Mesothelial cell of epicardium (in vitro differentiated cells): ENCODE results near the gene SERPINH1. TPM values are rescaled to one million over a fixed set of nuclear protein-coding genes. Genes with fewer than 3 reads are reported as not detected.

ENCODE experiments used
- DNase-seq, 2 experiments: peaks; one replicate each; pipeline ENCODE4 v3.0.0; 2021; ENCODE audit warnings: low spot score in 2 of 2; ENCODE audit not compliant: unreplicated experiment in 2 of 2
- H3K27ac Mint-ChIP-seq: 2 replicates; pipeline ENCODE4 v1.8.0; 2021; ENCODE audit warnings: mixed read lengths
- H3K27me3 Mint-ChIP-seq: 2 replicates; pipeline ENCODE4 v1.8.0; 2021; ENCODE audit warnings: low read depth, mixed read lengths
- H3K36me3 Mint-ChIP-seq: 2 replicates; pipeline ENCODE4 v1.8.0; 2021; ENCODE audit warnings: mixed read lengths
- H3K4me1 Mint-ChIP-seq: 2 replicates; pipeline ENCODE4 v1.8.0; 2021; ENCODE audit warnings: mixed read lengths
- H3K4me3 Mint-ChIP-seq: 2 replicates; pipeline ENCODE4 v1.8.0; 2021; ENCODE audit warnings: mild to moderate bottlenecking, moderate library complexity, mixed read lengths
- H3K9me3 Mint-ChIP-seq: 2 replicates; pipeline ENCODE4 v1.8.0; 2021; ENCODE audit warnings: mixed read lengths
- total RNA-seq: library from RNA; stranded (reverse); gene quantifications from 3 replicates; pipeline ENCODE4 v1.2.1, GENCODE V29; 2021
- TF ChIP-seq, protein P1 (sequence below): fragments of 200-600 bp; sonication (generic); IDR thresholded peaks from one replicate; pipeline ENCODE4 v1.5.0; 2021; ENCODE audit warnings: antibody characterized with exemption; ENCODE audit not compliant: unreplicated experiment

The SERPINH1 gene
- total RNA-seq, 1 donor from 2014 or later, result 375 TPM

DNA sequence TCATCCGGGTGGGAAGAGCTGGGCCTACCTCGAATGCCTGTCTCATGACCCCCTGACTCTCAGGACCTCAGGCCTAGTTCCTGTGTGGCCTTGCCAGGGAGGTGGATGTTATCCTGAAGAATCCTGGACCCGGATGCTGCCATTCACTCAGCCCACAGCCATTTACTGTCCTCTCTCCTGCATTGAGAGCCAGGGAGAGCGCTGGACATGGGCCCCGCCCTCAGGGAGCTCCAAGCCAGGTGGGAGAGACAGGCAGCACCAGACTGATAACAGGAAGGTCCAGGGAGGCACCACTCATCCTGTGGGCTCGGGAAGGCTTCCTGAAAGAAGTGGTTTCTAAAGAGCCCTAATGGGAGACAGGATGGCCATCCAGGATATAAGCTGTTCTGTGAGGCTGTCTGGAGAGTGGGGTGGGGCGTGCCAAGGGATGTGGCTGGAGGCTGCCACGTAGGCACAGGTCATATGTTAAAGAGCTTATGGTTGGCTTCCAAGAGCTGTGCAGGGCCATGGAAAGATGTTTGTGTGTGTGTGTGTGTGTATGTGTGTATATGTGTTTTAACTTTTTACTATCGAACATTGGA is 8.6 kb downstream of the SERPINH1 start:
- no peak for DNase-seq
- H3K27ac Mint-ChIP-seq, result no peak overlapping the region
- peaks cover 40% of the 10 kb centered on the region for H3K36me3 Mint-ChIP-seq
- no peak overlapping the region for H3K4me3 Mint-ChIP-seq
- no peaks in the 10 kb centered on the region for H3K27me3 Mint-ChIP-seq
- TF ChIP-seq, protein P1, sequence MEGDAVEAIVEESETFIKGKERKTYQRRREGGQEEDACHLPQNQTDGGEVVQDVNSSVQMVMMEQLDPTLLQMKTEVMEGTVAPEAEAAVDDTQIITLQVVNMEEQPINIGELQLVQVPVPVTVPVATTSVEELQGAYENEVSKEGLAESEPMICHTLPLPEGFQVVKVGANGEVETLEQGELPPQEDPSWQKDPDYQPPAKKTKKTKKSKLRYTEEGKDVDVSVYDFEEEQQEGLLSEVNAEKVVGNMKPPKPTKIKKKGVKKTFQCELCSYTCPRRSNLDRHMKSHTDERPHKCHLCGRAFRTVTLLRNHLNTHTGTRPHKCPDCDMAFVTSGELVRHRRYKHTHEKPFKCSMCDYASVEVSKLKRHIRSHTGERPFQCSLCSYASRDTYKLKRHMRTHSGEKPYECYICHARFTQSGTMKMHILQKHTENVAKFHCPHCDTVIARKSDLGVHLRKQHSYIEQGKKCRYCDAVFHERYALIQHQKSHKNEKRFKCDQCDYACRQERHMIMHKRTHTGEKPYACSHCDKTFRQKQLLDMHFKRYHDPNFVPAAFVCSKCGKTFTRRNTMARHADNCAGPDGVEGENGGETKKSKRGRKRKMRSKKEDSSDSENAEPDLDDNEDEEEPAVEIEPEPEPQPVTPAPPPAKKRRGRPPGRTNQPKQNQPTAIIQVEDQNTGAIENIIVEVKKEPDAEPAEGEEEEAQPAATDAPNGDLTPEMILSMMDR, result no peak
- H3K4me1 Mint-ChIP-seq, result peaks cover 4% of the 10 kb centered on the region
- H3K9me3 Mint-ChIP-seq, result no peaks in the 10 kb centered on the region

DNA sequence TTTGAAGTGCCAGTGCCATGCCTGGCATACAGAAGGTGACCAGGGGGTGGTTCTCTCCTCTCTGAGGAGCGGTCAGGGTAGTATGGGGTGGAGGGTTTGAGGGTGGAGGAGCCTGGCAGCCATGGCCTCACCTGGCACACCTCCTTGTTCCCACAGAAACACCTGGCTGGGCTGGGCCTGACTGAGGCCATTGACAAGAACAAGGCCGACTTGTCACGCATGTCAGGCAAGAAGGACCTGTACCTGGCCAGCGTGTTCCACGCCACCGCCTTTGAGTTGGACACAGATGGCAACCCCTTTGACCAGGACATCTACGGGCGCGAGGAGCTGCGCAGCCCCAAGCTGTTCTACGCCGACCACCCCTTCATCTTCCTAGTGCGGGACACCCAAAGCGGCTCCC is 9.6 kb downstream of the SERPINH1 start:
- TF ChIP-seq, protein P1, result no peak
- no peak overlapping the region for H3K27ac Mint-ChIP-seq
- peaks cover 36% of the 10 kb centered on the region for H3K36me3 Mint-ChIP-seq
- no peaks in the 10 kb centered on the region for H3K27me3 Mint-ChIP-seq
- H3K4me3 Mint-ChIP-seq, result no peak overlapping the region
- peaks cover 6% of the 10 kb centered on the region for H3K4me1 Mint-ChIP-seq
- no peaks in the 10 kb centered on the region for H3K9me3 Mint-ChIP-seq
- no peak for DNase-seq

DNA sequence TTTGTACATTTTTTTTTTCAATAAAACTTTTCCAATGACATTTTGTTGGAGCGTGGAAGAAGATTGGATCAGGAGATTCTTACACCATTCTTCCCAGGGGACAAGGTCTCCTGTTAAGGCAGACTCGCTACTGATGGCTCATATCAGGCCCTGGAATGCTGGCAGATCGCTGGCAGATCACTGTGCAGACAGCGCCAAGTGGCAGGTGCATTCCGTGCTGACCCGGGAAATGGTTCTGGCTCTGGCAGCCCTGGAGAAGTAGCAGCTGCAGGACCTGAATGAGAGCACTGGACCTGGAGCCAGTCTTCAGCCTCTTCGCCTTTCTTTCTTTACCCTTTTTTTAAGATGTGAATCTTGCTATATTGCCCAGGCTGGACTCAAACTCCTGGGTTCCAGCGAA is 10.7 kb downstream of the SERPINH1 start:
- TF ChIP-seq, protein P1, result no peak
- Mint-ChIP-seq H3K27me3 (no peaks in the 10 kb centered on the region), H3K27ac (no peak overlapping the region), H3K36me3 (peaks cover 34% of the 10 kb centered on the region), H3K9me3 (no peaks in the 10 kb centered on the region), H3K4me3 (no peak overlapping the region), H3K4me1 (peaks cover 8% of the 10 kb centered on the region)
- no peak for DNase-seq

DNA sequence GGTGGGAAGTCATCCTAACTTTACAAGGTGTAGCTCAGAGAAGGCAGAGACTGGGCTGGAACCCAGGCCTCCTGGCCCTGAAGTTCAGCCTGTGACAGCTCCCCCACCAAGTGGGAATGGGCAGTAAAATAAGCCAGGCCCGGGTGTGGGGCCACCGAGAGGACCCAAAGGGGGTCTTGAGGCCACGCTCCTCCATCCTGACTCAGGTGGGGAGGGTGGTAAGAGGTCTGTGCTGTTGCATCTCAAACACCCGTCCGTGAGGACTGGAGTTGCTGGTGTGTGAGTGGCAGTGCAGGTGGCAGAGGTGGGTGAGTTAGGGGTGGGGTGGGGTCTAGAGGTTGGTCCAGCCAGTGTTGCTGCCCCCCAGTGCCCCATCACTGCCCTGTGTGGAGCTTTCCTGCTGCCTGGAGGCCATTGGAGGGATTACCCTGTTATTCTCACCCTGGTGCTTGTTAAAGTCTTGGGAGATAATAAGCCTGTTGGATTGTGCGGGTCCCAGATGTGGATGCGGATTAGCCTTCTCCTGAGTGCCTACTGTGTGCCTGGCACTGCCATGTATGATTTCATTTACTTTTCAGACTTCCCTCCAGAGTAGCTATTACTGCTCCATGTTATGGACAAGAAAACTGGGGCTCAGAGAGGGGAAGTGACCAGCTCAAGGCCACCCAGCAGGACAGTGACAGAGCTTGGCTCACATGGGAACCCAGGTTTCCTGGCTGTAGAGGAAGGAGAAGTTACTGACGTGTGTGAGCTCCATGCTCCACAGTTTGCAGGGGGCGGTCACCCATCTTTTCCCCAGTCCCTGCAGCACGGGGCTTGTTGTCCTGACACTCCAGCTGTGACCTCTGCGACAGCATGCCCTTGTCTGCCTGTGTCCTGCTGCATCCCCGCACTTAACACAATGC is 12.9 kb downstream of the SERPINH1 start:
- TF ChIP-seq, protein P1, result no peak
- H3K9me3 Mint-ChIP-seq, result no peaks in the 10 kb centered on the region
- no peak overlapping the region for H3K4me3 Mint-ChIP-seq
- peaks cover 22% of the 10 kb centered on the region for H3K36me3 Mint-ChIP-seq
- DNase-seq, result no peak
- no peaks in the 10 kb centered on the region for H3K27me3 Mint-ChIP-seq
- H3K27ac Mint-ChIP-seq, result no peak overlapping the region
- H3K4me1 Mint-ChIP-seq, result peaks cover 13% of the 10 kb centered on the region

DNA sequence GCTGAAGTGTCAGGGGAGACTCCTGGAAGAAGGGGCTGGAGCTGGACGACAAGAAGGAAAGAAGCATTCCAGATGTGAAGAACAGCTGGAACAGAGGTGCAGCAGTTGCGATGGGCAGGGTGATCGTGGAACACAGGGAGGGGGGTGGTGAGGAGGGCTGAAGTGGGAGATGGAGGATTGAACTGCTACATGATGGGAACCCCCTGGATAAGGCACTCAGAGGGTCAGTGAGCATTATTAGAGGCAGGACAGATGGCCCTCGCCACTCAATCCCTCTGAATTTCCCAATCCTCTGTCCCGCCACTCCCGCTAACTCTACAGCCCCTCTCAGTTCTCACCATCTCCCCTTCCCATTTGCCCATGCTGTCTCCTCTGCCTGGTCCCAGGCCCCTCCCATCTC is 14.0 kb downstream of the SERPINH1 start:
- TF ChIP-seq, protein P1, result no peak
- Mint-ChIP-seq H3K4me1 (peaks cover 13% of the 10 kb centered on the region), H3K27me3 (no peaks in the 10 kb centered on the region), H3K4me3 (no peak overlapping the region), H3K36me3 (peaks cover 20% of the 10 kb centered on the region), H3K9me3 (no peaks in the 10 kb centered on the region), H3K27ac (no peak overlapping the region)
- DNase-seq, result no peak
